Neuronal stem cell (in vitro differentiated cells): ENCODE results near the gene TRIM66.

Experiments
- DNase-seq: peaks from one replicate; pipeline ENCODE4 v3.0.0-alpha.2; 2013; ENCODE audit warnings: low spot score
- H2AFZ ChIP-seq: one replicate; pipeline ENCODE4 v1.6.1; 2013; ENCODE audit warnings: mild to moderate bottlenecking, low read length, inconsistent platforms
- H2AK5ac ChIP-seq: 2 replicates; pipeline ENCODE4 v1.6.1; 2013; ENCODE audit warnings: low read depth, mild to moderate bottlenecking, inconsistent platforms, low read length, moderate library complexity, mixed read lengths
- H2BK120ac ChIP-seq: 2 replicates; pipeline ENCODE4 v1.6.1; 2013; ENCODE audit warnings: low read depth, mild to moderate bottlenecking, inconsistent platforms, low read length, moderate library complexity, mixed read lengths
- H2BK12ac ChIP-seq: one replicate; pipeline ENCODE4 v1.6.1; 2013; ENCODE audit warnings: low read length, inconsistent platforms
- H2BK15ac ChIP-seq: 2 replicates; pipeline ENCODE4 v1.6.1; 2013; ENCODE audit warnings: mild to moderate bottlenecking, low read length, inconsistent platforms, mixed read lengths
- H2BK5ac ChIP-seq: one replicate; pipeline ENCODE4 v1.6.1; 2013; ENCODE audit warnings: inconsistent platforms, mild to moderate bottlenecking, low read length, moderate library complexity
- H3K14ac ChIP-seq: one replicate; pipeline ENCODE4 v1.6.1; 2013; ENCODE audit warnings: low read length, inconsistent platforms
- H3K18ac ChIP-seq: 2 replicates; pipeline ENCODE4 v1.6.1; 2013; ENCODE audit warnings: low read length, inconsistent platforms
- H3K23ac ChIP-seq: 2 replicates; pipeline ENCODE4 v1.6.1; 2013; ENCODE audit warnings: low read depth, mild to moderate bottlenecking, mixed read lengths, low read length, inconsistent platforms; ENCODE audit not compliant: poor library complexity
- H3K27ac ChIP-seq: replicated peaks from 3 replicates; pipeline ENCODE4 v1.5.1; 2013; ENCODE audit warnings: low read length, inconsistent platforms
- H3K27me3 ChIP-seq, 3 experiments: 2 replicates each; pipeline ENCODE4 v1.6.1; 2013; ENCODE audit warnings: low read length in 3 of 3, mild to moderate bottlenecking in 2 of 3, inconsistent platforms in 1 of 3, low read depth in 1 of 3, mixed read lengths in 1 of 3, moderate library complexity in 1 of 3; ENCODE audit not compliant: control insufficient read depth in 3 of 3, insufficient read depth in 3 of 3
- H3K36me3 ChIP-seq, 2 donors: replicated peaks in 1 of 2; 2 replicates each; pipeline ENCODE4 v1.6.1; 2013; ENCODE audit warnings: low read length in 2 of 2; ENCODE audit not compliant: control insufficient read depth in 2 of 2, insufficient read depth in 2 of 2
- H3K4ac ChIP-seq: 2 replicates; pipeline ENCODE4 v1.6.1; 2013; ENCODE audit warnings: inconsistent platforms, mild to moderate bottlenecking, low read length, moderate library complexity
- H3K4me1 ChIP-seq, 2 donors: 1 replicate in 1 of 2; 2 replicates in 1 of 2; pipeline ENCODE4 v1.6.1; 2013; ENCODE audit warnings: low read length in 2 of 2, low read depth in 1 of 2; ENCODE audit not compliant: control insufficient read depth in 2 of 2, insufficient read depth in 1 of 2
- H3K4me2 ChIP-seq: one replicate; pipeline ENCODE4 v1.6.1; 2013; ENCODE audit warnings: mild to moderate bottlenecking, low read length, inconsistent platforms; ENCODE audit not compliant: insufficient read depth, poor library complexity, severe bottlenecking
- H3K4me3 ChIP-seq, 2 donors: 2 replicates each; pipeline ENCODE4 v1.5.1; 2013; ENCODE audit warnings: low read length in 2 of 2, mild to moderate bottlenecking in 2 of 2, inconsistent platforms in 1 of 2, moderate library complexity in 1 of 2
- H3K79me1 ChIP-seq: one replicate; pipeline ENCODE4 v1.6.1; 2013; ENCODE audit warnings: low read depth, mild to moderate bottlenecking, inconsistent platforms, low read length, moderate library complexity
- H3K9ac ChIP-seq: one replicate; pipeline ENCODE4 v1.6.1; 2013; ENCODE audit warnings: mild to moderate bottlenecking, low read depth, low read length, inconsistent platforms; ENCODE audit not compliant: poor library complexity
- H3K9me3 ChIP-seq, 2 donors: replicated peaks in 1 of 2; 2 replicates each; pipeline versions ENCODE3 to v1.6.1; 2013; ENCODE audit warnings: low read length in 2 of 2, mild to moderate bottlenecking in 2 of 2, inconsistent platforms in 1 of 2, low read depth in 1 of 2, mixed read lengths in 1 of 2, moderate library complexity in 1 of 2; ENCODE audit not compliant: control insufficient read depth in 2 of 2, insufficient read depth in 1 of 2
- H4K8ac ChIP-seq: one replicate; pipeline ENCODE4 v1.6.1; 2013; ENCODE audit warnings: low read depth, mild to moderate bottlenecking, inconsistent platforms, low read length, moderate library complexity
- H4K91ac ChIP-seq: one replicate; pipeline ENCODE4 v1.6.1; 2013; ENCODE audit warnings: low read length, low read depth, mild to moderate bottlenecking, inconsistent platforms; ENCODE audit not compliant: poor library complexity
- WGBS, 2 donors: extraction: QIAGEN DNeasy Blood & Tissue Kit; methylation state at CpG; one replicate each; pipeline ENCODE4 v1.1.7; 2013; ENCODE audit warnings: missing lambda C conversion rate in 2 of 2, mixed read lengths in 1 of 2; ENCODE audit not compliant: insufficient read length in 2 of 2, insufficient replicate concordance in 1 of 2; ENCODE audit errors: extremely low coverage in 2 of 2; 5-methylcytosine and 5-hydroxymethylcytosine counted together

Gene TRIM66

GRCh38 chr11:8674859-8675258 is 7.6 kb downstream of the TRIM66 start:
- Histone ChIP-seq H3K79me1 (no peaks in the 10 kb centered on the region), H3K4ac (no peak overlapping the region), H3K14ac (no peak overlapping the region), H3K4me3 (no peak overlapping the region), H2AK5ac (no peak overlapping the region), H2BK120ac (no peak overlapping the region), H3K4me2 (no peak overlapping the region), H4K91ac (no peak overlapping the region), H3K9me3 (no peaks in the 10 kb centered on the region), H4K8ac (no peak overlapping the region), H3K23ac (no peak overlapping the region), H3K9ac (no peak overlapping the region), H2BK15ac (no peak overlapping the region), H3K36me3 (no peaks in the 10 kb centered on the region), H3K27ac (no peak overlapping the region), H2BK12ac (no peak overlapping the region), H3K27me3 (no peaks in the 10 kb centered on the region), H2AFZ (no peak overlapping the region), H2BK5ac (no peak overlapping the region), H3K18ac (no peak overlapping the region), H3K4me1 (peaks cover 10 to 30% of the 10 kb centered on the region in 2 donors)
- no peak for DNase-seq
- 100% methylated on average over 2 of the region's 2 CpGs; no CpG with 5 or more reads in 1 of the 2 donors for WGBS, 2 donors

GRCh38 chr11:8672346-8672745 is 10.1 kb downstream of the TRIM66 start:
- Histone ChIP-seq H4K8ac (no peak overlapping the region), H3K23ac (no peak overlapping the region), H2AK5ac (no peak overlapping the region), H3K4ac (no peak overlapping the region), H3K9me3 (no peaks in the 10 kb centered on the region), H3K14ac (no peak overlapping the region), H3K27me3 (no peaks in the 10 kb centered on the region), H3K18ac (peak overlapping the region; percentile 48), H4K91ac (no peak overlapping the region), H2BK120ac (no peak overlapping the region), H2BK15ac (no peak overlapping the region), H2BK12ac (no peak overlapping the region), H3K4me1 (peaks cover 10 to 30% of the 10 kb centered on the region in 2 donors), H2AFZ (peak overlapping the region; percentile 43), H2BK5ac (peak overlapping the region; percentile 22), H3K36me3 (no peaks in the 10 kb centered on the region), H3K4me2 (no peak overlapping the region), H3K9ac (no peak overlapping the region), H3K4me3 (no peak overlapping the region), H3K27ac (peak overlapping the region; percentile 89), H3K79me1 (no peaks in the 10 kb centered on the region)
- WGBS, 2 donors: no CpG with 5 or more reads among the region's 2 CpGs
- no peak for DNase-seq

DNA sequence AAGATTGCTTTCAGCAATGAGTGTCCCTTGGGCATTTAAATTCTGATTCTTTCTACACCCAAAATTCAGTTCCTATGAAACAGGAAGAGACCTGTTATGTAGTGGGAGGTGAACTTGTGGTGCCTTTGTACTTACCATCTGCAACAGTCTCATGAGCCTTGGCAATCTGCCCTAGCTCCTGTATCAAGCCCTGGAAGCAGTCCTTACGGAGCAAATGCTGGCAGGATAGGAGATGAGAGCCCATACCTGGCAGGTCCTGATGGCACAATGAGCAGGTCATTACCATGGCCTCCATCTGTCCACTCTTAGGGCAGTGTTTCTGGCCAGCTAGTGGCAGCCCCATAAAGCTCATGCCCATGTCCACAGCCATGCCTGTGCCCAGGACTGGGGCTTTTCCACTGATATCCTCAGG is 10.8 kb downstream of the TRIM66 start:
- H2BK15ac ChIP-seq: no peak overlapping the region
- no peaks in the 10 kb centered on the region for H3K79me1 ChIP-seq
- H4K8ac ChIP-seq: no peak overlapping the region
- no peak for DNase-seq
- no CpG with 5 or more reads among the region's 1 CpG for WGBS, 2 donors
- H3K14ac ChIP-seq: no peak overlapping the region
- no peak overlapping the region for H2AK5ac ChIP-seq
- H3K18ac ChIP-seq: peak overlapping the region; percentile 48
- peak overlapping the region; percentile 66 for H2BK12ac ChIP-seq
- H3K4me3 ChIP-seq: no peak overlapping the region
- peak overlapping the region; percentile 89 for H3K27ac ChIP-seq
- peak overlapping the region; percentile 16 for H4K91ac ChIP-seq
- H3K4ac ChIP-seq: no peak overlapping the region
- no peaks in the 10 kb centered on the region for H3K9me3 ChIP-seq
- no peaks in the 10 kb centered on the region for H3K27me3 ChIP-seq
- H3K36me3 ChIP-seq: no peaks in the 10 kb centered on the region
- peak overlapping the region; percentile 43 for H2AFZ ChIP-seq
- peak overlapping the region; percentile 35 for H2BK120ac ChIP-seq
- no peak overlapping the region for H3K4me2 ChIP-seq
- peak overlapping the region; percentile 22 for H2BK5ac ChIP-seq
- H3K4me1 ChIP-seq: peaks cover 10 to 30% of the 10 kb centered on the region in 2 donors
- H3K9ac ChIP-seq: no peak overlapping the region
- no peak overlapping the region for H3K23ac ChIP-seq

DNA sequence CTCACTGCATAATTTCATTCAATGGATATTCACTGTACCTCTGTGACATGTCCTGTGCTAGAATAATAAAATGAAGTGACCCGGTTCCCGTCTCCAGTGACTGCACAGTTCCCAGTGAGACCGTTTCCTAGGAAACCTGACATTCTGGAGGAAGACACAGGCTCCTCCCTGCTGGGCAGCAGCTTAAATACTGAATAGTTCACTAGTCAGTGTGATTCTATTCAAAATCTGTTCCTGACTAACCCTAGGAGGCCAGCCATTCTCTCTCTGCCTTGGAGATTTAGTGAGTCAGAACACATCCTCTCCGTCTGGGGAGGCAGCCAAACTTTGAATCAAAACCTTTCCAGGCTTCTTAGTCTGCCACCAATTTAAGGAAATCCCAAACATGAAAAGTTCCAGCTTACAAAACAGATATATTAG is 11.3 kb downstream of the TRIM66 start:
- H3K18ac ChIP-seq: no peak overlapping the region
- peak overlapping the region; percentile 89 for H3K27ac ChIP-seq
- no peak overlapping the region for H4K91ac ChIP-seq
- no peak overlapping the region for H3K9ac ChIP-seq
- no peak overlapping the region for H3K4me2 ChIP-seq
- H2AFZ ChIP-seq: peak overlapping the region; percentile 43
- H3K27me3 ChIP-seq: no peaks in the 10 kb centered on the region
- no peak overlapping the region for H2BK12ac ChIP-seq
- peaks cover 10 to 25% of the 10 kb centered on the region in 2 donors for H3K4me1 ChIP-seq
- H2AK5ac ChIP-seq: no peak overlapping the region
- H4K8ac ChIP-seq: no peak overlapping the region
- no peak overlapping the region for H3K23ac ChIP-seq
- no peak overlapping the region for H2BK120ac ChIP-seq
- WGBS, 2 donors: no CpG with 5 or more reads among the region's 4 CpGs
- H3K36me3 ChIP-seq: no peaks in the 10 kb centered on the region
- H2BK5ac ChIP-seq: no peak overlapping the region
- H3K9me3 ChIP-seq: no peaks in the 10 kb centered on the region
- H3K14ac ChIP-seq: no peak overlapping the region
- H3K4ac ChIP-seq: no peak overlapping the region
- no peaks in the 10 kb centered on the region for H3K79me1 ChIP-seq
- DNase-seq: peak; percentile 87
- no peak overlapping the region for H3K4me3 ChIP-seq
- no peak overlapping the region for H2BK15ac ChIP-seq
